Heart right ventricle (tissue), 16 donors: ENCODE results near the gene ZNF304. TPM values are rescaled to one million over a fixed set of nuclear protein-coding genes. Genes with fewer than 3 reads are reported as not detected.

Experiments
- ATAC-seq, 8 donors: fragments of 200-7000 bp; cut with Tn5 transposase; one replicate each; pipeline ENCODE4 v1.9.1; 2020; ENCODE audit warnings: mild to moderate bottlenecking in 8 of 8, moderate library complexity in 8 of 8, moderate number of reproducible peaks in 1 of 8
- DNase-seq, 2 donors: peaks; one replicate each; pipeline ENCODE4 v3.0.0-alpha.2; 2020
- H3K27ac ChIP-seq, 10 donors: fragments of 200-600 bp; sonication (generic) in 2 of 10; one replicate each; pipeline versions ENCODE4 v1.5.0 to v1.8.0; 2020 to 2022; ENCODE audit warnings: mild to moderate bottlenecking in 3 of 10
- H3K27me3 ChIP-seq, 7 donors: fragments of 200-600 bp; one replicate each; pipeline ENCODE4 v1.8.0; 2021 to 2022; ENCODE audit warnings: mild to moderate bottlenecking in 2 of 7
- H3K36me3 ChIP-seq, 9 donors: fragments of 200-600 bp; sonication (generic) in 1 of 9; one replicate each; pipeline versions ENCODE4 v1.5.0 to v1.8.0; 2020 to 2022; ENCODE audit warnings: mild to moderate bottlenecking in 2 of 9
- H3K4me1 ChIP-seq, 9 donors: fragments of 200-600 bp; sonication (generic) in 1 of 9; one replicate each; pipeline versions ENCODE4 v1.5.0 to v1.8.0; 2020 to 2022; ENCODE audit warnings: mild to moderate bottlenecking in 4 of 9
- H3K4me3 ChIP-seq, 10 donors: fragments of 200-600 bp; sonication (generic) in 2 of 10; one replicate each; pipeline versions ENCODE4 v1.5.0 to v1.8.0; 2020 to 2022; ENCODE audit warnings: mild to moderate bottlenecking in 7 of 10, moderate library complexity in 2 of 10
- H3K9me3 ChIP-seq, 11 donors: fragments of 200-600 bp in 10 of 11; sonication (generic) in 2 of 11; one replicate each; pipeline versions ENCODE4 v1.5.0 to v1.8.0; 2013 to 2022; ENCODE audit warnings: mild to moderate bottlenecking in 2 of 11, control low read depth in 1 of 11, moderate library complexity in 1 of 11
- CTCF ChIP-seq, 9 donors: fragments of 200-600 bp; sonication (generic) in 2 of 9; IDR thresholded peaks; one replicate each; pipeline versions ENCODE4 v1.5.0 to v1.8.0; 2021 to 2022; ENCODE audit warnings: antibody characterized with exemption in 9 of 9, mild to moderate bottlenecking in 5 of 9, moderate library complexity in 1 of 9
- WGBS, 2 donors: extraction: QIAGEN DNeasy Blood & Tissue Kit; methylation state at CpG; one replicate each; pipeline ENCODE4 v1.1.7; 2013; ENCODE audit warnings: inconsistent platforms in 1 of 2; 5-methylcytosine and 5-hydroxymethylcytosine counted together
- intact Hi-C, 10 donors: fragments of 100-400 bp; cut with DNase I; formaldehyde crosslinking; loops; one replicate each; pipeline versions ENCODE4 v1.11.1 to v1.14.2; 2022
- polyA plus RNA-seq, 2 donors: library from polyadenylated mRNA; stranded (reverse); fragments of 200-250 nt; gene quantifications; one replicate each; pipeline ENCODE4 v1.2.3, GENCODE V29; 2013
- total RNA-seq, 10 donors: library from RNA; stranded (reverse); fragmentation: NEBNext Ultra II Directional in 3 of 10; extraction: Animal tissue kit (Norgen Biotek cat#: 25700) in 3 of 10; gene quantifications; one replicate each; pipeline versions ENCODE4 v1.2.1 to v1.2.4, GENCODE V29; 2021 to 2023
- donor health status: Arrhythmogenic right ventricular cardiomyopathy.
- donor health status: ischemic (EF 13 %, LVEDD 7.1; RV severe dilation, severe dysfunction).
- donor health status: healthy with polysubstance abuse.
- donor health status: DM: no; HTN: yes; CAD: no.
- donor health status: DM: no; HTN: no; CAD: no.
- donor health status: ischemic (EF 25% LVEDD 6.9; RV normal size, moderate dysfunction).
- donor health status: ischemic (EF 25% LVEDD 5.7; RV mildly dilated, moderate dysfunction).
- donor health status: healthy.
- donor health status: DM: yes; HTN: yes; CAD: no.
- donor health status: Ischemic cardiomyopathy.
- donor health status: ischemic (EF 35%, LVEDD 5.7; RV mildly dilated, moderate dysfunction).
- donor health status: nonischemic (EF 11% LVEDD 7.7; RV severe dilation, severe dysfunction).
- donor health status: DM: yes; HTN: yes; CAD: no.
- donor health status: PGD.
- donor health status: ischemic (EF 29% LVEDD 5.4; RV normal size, mild dysfunction).
- donor health status: nonischemic (EF 23%, LVEDD 6.1; RV moderate dilation, normal function).

ZNF304 gene
- total and polyA plus RNA-seq, 12 donors, result 3.4 to 15.7 (median 11.2) TPM

GRCh38 chr19:57317503-57317902, 33.6 kb upstream of the ZNF304 start:
- peaks cover 0 to 27% (median 0%) of the 10 kb centered on the region in 7 donors for H3K27me3 ChIP-seq
- peak overlapping the region in 3 of 10 donors; percentile 9 to 30 (median 21) for H3K27ac ChIP-seq
- DNase-seq (peak in 1 of 2 donors; percentile 31), ATAC-seq (peak in 2 of 8 donors; percentile 2 to 46)
- TF ChIP-seq CTCF (IDR thresholded peaks at IDR 0.05), result no peak
- peak overlapping the region in 9 of 10 donors; percentile 20 to 47 (median 38) for H3K4me3 ChIP-seq
- 8 to 21% methylated on average over 29 of the region's 29 CpGs for WGBS, 2 donors
- no peaks in the 10 kb centered on the region for H3K9me3 ChIP-seq
- no peaks in the 10 kb centered on the region for H3K36me3 ChIP-seq
- H3K4me1 ChIP-seq, result peaks cover 5 to 28% (median 19%) of the 10 kb centered on the region in 9 donors
- intact Hi-C loops, result loop anchor here in 1 of 10 donors (5.0 kb wide), 1 partner anchor 35 kb away; the partner anchor contains the start of gene ZNF460

- intact Hi-C loops, result loop anchor here in 4 of 10 donors (1.0 to 5.0 kb wide), 3 partner anchors 38 to 43 kb away; partner anchors contain the start of genes TRAPPC2B (in 2 of the 4), ZNF460 (in 2 of the 4) and ZNF547 (in 2 of the 4)
- Histone ChIP-seq H3K4me3 (peak overlapping the region; percentile 76 to 98 (median 86)), H3K36me3 (peaks cover 0 to 21% (median 15%) of the 10 kb centered on the region in 9 donors), H3K9me3 (peaks cover 0 to 6% (median 0%) of the 10 kb centered on the region in 11 donors), H3K27me3 (peaks cover 0 to 27% (median 0%) of the 10 kb centered on the region in 7 donors), H3K4me1 (peaks cover 5 to 34% (median 23%) of the 10 kb centered on the region in 9 donors), H3K27ac (peak overlapping the region in 9 of 10 donors; percentile 84 to 96 (median 92))
- WGBS, 2 donors, result 0% methylated on average over 1 of the region's 1 CpG
- no peak for TF ChIP-seq CTCF (IDR thresholded peaks at IDR 0.05)
- DNase-seq, result no peak
- ATAC-seq, result peak; percentile 3 to 40 (median 27)
Measured at GRCh38 chr19:57319869-57320179, 31.2 kb upstream of the ZNF304 start.

GRCh38 chr19:57320180-57321084, 30.6 kb upstream of the ZNF304 start, which contains the start of gene ZNF543:
Gene ZNF543 (plus strand): TSS chr19:57320472. CDS start chr19:57320854, 382 bp downstream.
- H3K4me1 ChIP-seq, result peaks cover 5 to 34% (median 23%) of the 10 kb centered on the region in 9 donors
- H3K36me3 ChIP-seq, result peaks cover 0 to 27% (median 21%) of the 10 kb centered on the region in 9 donors
- TF ChIP-seq CTCF (IDR thresholded peaks at IDR 0.05), result peak in 1 of 9 donors; percentile 10
- intact Hi-C loops, result loop anchor here in 3 of 10 donors (1.0 to 5.0 kb wide), 3 partner anchors 38 to 43 kb away; partner anchors contain the start of genes TRAPPC2B (in 2 of the 3), ZNF547 (in 2 of the 3) and ZNF460 (in 1 of the 3)
- H3K27me3 ChIP-seq, result peaks cover 0 to 27% (median 0%) of the 10 kb centered on the region in 7 donors
- 1% methylated on average over 71 of the region's 71 CpGs for WGBS, 2 donors
- peak within 1 kb of the TSS; percentile 76 to 98 (median 86) for H3K4me3 ChIP-seq
- H3K9me3 ChIP-seq, result peaks cover 0 to 11% (median 0%) of the 10 kb centered on the region in 11 donors
- ATAC-seq (peak; percentile 99 to 100 (median 100)), DNase-seq (peak; percentile 96 to 97)
- H3K27ac ChIP-seq, result peak within 1 kb of the TSS; percentile 44 to 96 (median 92)

GRCh38 chr19:57321116-57321515, 30.0 kb upstream of the ZNF304 start:
- DNase-seq (no peak), ATAC-seq (no peak)
- Histone ChIP-seq H3K4me3 (peak overlapping the region; percentile 76 to 98 (median 86)), H3K36me3 (peaks cover 0 to 34% (median 28%) of the 10 kb centered on the region in 9 donors), H3K9me3 (peaks cover 0 to 17% (median 0%) of the 10 kb centered on the region in 11 donors), H3K4me1 (peaks cover 5 to 34% (median 23%) of the 10 kb centered on the region in 9 donors), H3K27me3 (peaks cover 0 to 25% (median 0%) of the 10 kb centered on the region in 7 donors), H3K27ac (peak overlapping the region in 8 of 10 donors; percentile 88 to 96 (median 92))
- intact Hi-C loops, result loop anchor here in 2 of 10 donors (5.0 kb wide), 2 partner anchors 39 to 44 kb away; partner anchors contain the start of gene ZNF460 (in 1 of the 2)
- no peak for TF ChIP-seq CTCF (IDR thresholded peaks at IDR 0.05)
- WGBS, 2 donors, result 27 to 34% methylated on average over 8 of the region's 8 CpGs
